OCI-LY3 (cell line): ENCODE results near the gene CACNA1C.

Source experiments
- H2AFZ ChIP-seq: fragments of 200-600, 300-600 bp; shearing (Covaris generic); 2 replicates; pipeline ENCODE4 v1.6.0; 2014; ENCODE audit warnings: antibody characterized with exemption, low read depth, low read length
- H3K27ac ChIP-seq: fragments of 200-600, 300-600 bp; sonication (generic); 2 replicates; pipeline ENCODE4 v1.5.1; 2014; ENCODE audit warnings: mild to moderate bottlenecking, low read length, moderate library complexity, mixed read lengths
- H3K27me3 ChIP-seq: fragments of 200-600, 300-600 bp; sonication (generic); 2 replicates; pipeline ENCODE4 v1.6.1; 2014; ENCODE audit warnings: low read depth, low read length, mixed read lengths
- H3K36me3 ChIP-seq: fragments of 200-600, 300-600 bp; sonication (generic); replicated peaks from 2 replicates; pipeline ENCODE3; 2014; ENCODE audit warnings: low read depth, low read length, mixed read lengths
- H3K4me1 ChIP-seq: fragments of 300-600, 200-600 bp; sonication (generic); 2 replicates; pipeline ENCODE4 v1.6.1; 2014; ENCODE audit warnings: low read length, mixed read lengths
- H3K4me2 ChIP-seq: fragments of 200-600, 300-600 bp; sonication (generic); 2 replicates; pipeline ENCODE4 v1.6.1; 2014; ENCODE audit warnings: low read length, mixed read lengths
- H3K4me3 ChIP-seq: fragments of 300-600, 200-600 bp; sonication (generic); 2 replicates; pipeline ENCODE4 v1.5.1; 2014; ENCODE audit warnings: antibody characterized with exemption, mild to moderate bottlenecking, low read length, moderate library complexity
- H3K79me2 ChIP-seq: fragments of 300-600, 200-600 bp; shearing (Covaris generic); 2 replicates; pipeline ENCODE4 v1.6.1; 2014; ENCODE audit warnings: mild to moderate bottlenecking, low read length, mixed read lengths
- H3K9ac ChIP-seq: fragments of 300-600, 200-600 bp; shearing (Covaris generic); 2 replicates; pipeline ENCODE4 v1.6.0; 2014; ENCODE audit warnings: mild to moderate bottlenecking, low read length, moderate library complexity
- H3K9me3 ChIP-seq: fragments of 200-600, 300-600 bp; shearing (Covaris generic); 2 replicates; pipeline ENCODE4 v1.6.1; 2014; ENCODE audit warnings: low read length, mixed read lengths; ENCODE audit not compliant: insufficient read depth
- H4K20me1 ChIP-seq: fragments of 200-600, 300-600 bp; sonication (generic); 2 replicates; pipeline ENCODE4 v1.6.1; 2016; ENCODE audit warnings: low read length, mixed read lengths; ENCODE audit not compliant: insufficient read depth
- CTCF ChIP-seq: fragments of 200-600, 300-600 bp; sonication (generic); IDR thresholded peaks from 2 replicates; pipeline ENCODE4 v1.5.1; 2014; ENCODE audit warnings: antibody characterized with exemption, low read length, low read depth
- EZH2phosphoT487 ChIP-seq: fragments of 200-600 bp; shearing (Covaris generic); IDR thresholded peaks from 2 replicates; pipeline ENCODE4 v1.6.1; 2018; ENCODE audit warnings: antibody characterized with exemption, mixed run types, low read depth

CACNA1C gene

GRCh38 chr12:2320841-2321240, 268.1 kb downstream of the CACNA1C start:
- no peaks in the 10 kb centered on the region for H3K36me3 ChIP-seq
- no peaks in the 10 kb centered on the region for H3K79me2 ChIP-seq
- no peak overlapping the region for H3K4me3 ChIP-seq
- no peak overlapping the region for H3K9ac ChIP-seq
- no peak overlapping the region for H3K4me2 ChIP-seq
- H4K20me1 ChIP-seq: no peaks in the 10 kb centered on the region
- no peak for TF ChIP-seq EZH2phosphoT487
- no peak for TF ChIP-seq CTCF
- H2AFZ ChIP-seq: no peak overlapping the region
- no peaks in the 10 kb centered on the region for H3K4me1 ChIP-seq
- H3K27ac ChIP-seq: no peak overlapping the region
- peaks cover 36% of the 10 kb centered on the region for H3K27me3 ChIP-seq
- no peaks in the 10 kb centered on the region for H3K9me3 ChIP-seq

GRCh38 chr12:2322554-2323120, 269.9 kb downstream of the CACNA1C start:
- Histone ChIP-seq H3K79me2 (no peaks in the 10 kb centered on the region), H3K27ac (no peak overlapping the region), H3K36me3 (no peaks in the 10 kb centered on the region), H3K9me3 (no peaks in the 10 kb centered on the region), H3K4me3 (no peak overlapping the region), H3K4me1 (no peaks in the 10 kb centered on the region), H2AFZ (no peak overlapping the region), H4K20me1 (no peaks in the 10 kb centered on the region), H3K4me2 (no peak overlapping the region), H3K27me3 (peaks cover 46% of the 10 kb centered on the region), H3K9ac (no peak overlapping the region)
- TF ChIP-seq EZH2phosphoT487: no peak
- no peak for TF ChIP-seq CTCF

- Histone ChIP-seq H3K4me3 (no peak overlapping the region), H3K27me3 (peaks cover 48% of the 10 kb centered on the region), H3K4me1 (no peaks in the 10 kb centered on the region), H3K36me3 (no peaks in the 10 kb centered on the region), H2AFZ (no peak overlapping the region), H3K4me2 (no peak overlapping the region), H3K9ac (no peak overlapping the region), H3K79me2 (no peaks in the 10 kb centered on the region), H4K20me1 (no peaks in the 10 kb centered on the region), H3K27ac (no peak overlapping the region), H3K9me3 (no peaks in the 10 kb centered on the region)
- TF ChIP-seq EZH2phosphoT487 (no peak), CTCF (no peak)
Measured at GRCh38 chr12:2323532-2324255, 270.9 kb downstream of the CACNA1C start.

GRCh38 chr12:2324387-2324786, 271.6 kb downstream of the CACNA1C start:
- Histone ChIP-seq H3K27ac (no peak overlapping the region), H3K4me1 (no peaks in the 10 kb centered on the region), H4K20me1 (no peaks in the 10 kb centered on the region), H3K4me3 (no peak overlapping the region), H2AFZ (no peak overlapping the region), H3K9ac (no peak overlapping the region), H3K79me2 (no peaks in the 10 kb centered on the region), H3K9me3 (no peaks in the 10 kb centered on the region), H3K27me3 (peaks cover 55% of the 10 kb centered on the region), H3K36me3 (no peaks in the 10 kb centered on the region), H3K4me2 (no peak overlapping the region)
- TF ChIP-seq EZH2phosphoT487: no peak
- TF ChIP-seq CTCF: no peak
